HepG2 (cell line): ENCODE data around the gene NT5M. TPM values are rescaled to one million over a fixed set of nuclear protein-coding genes. Genes with fewer than 3 reads are reported as not detected.

Source experiments
- ATAC-seq: fragments of 200-7000 bp; cut with Tn5 transposase; 3 replicates; pipeline ENCODE4 v1.9.1; 2020; ENCODE audit warnings: mild to moderate bottlenecking, moderate library complexity
- BruUV-seq: library from RNA; stranded (reverse); fragments of 400-500 nt; replicated peaks from 2 replicates; lab custom pipeline; 2021; lab: Mats Ljungman, UMichigan
- CTCF ChIA-PET: fragments of 300-600 bp; formaldehyde crosslinking; extraction: SDS; loops from one replicate; lab custom pipeline; 2021; ENCODE audit warnings: low total read pairs, inconsistent platforms, low intra/inter-chr PET ratio; lab: Yijun Ruan, JAX
- POLR2A ChIA-PET: fragments of 350-600 bp; sonication (Branson Sonifier 250); formaldehyde crosslinking; loops from one replicate; lab custom pipeline; 2020; ENCODE audit warnings: antibody characterized with exemption, inconsistent platforms; lab: Yijun Ruan, JAX
- DNase-seq: peaks from one replicate; pipeline ENCODE4 v3.0.0-alpha.2; 2015; ENCODE audit warnings: low spot score
- FAIRE-seq: peaks from 3 replicates; lab custom pipeline; 2011; peaks lifted over from hg19 to GRCh38; lab: Jason Lieb, UNC
- H2AFZ ChIP-seq: one replicate; pipeline ENCODE4 v1.6.1; 2011; ENCODE audit warnings: low read length, inconsistent platforms
- H3K27ac ChIP-seq: fragments of 300-600 bp; 3 replicates; pipeline ENCODE4 v1.8.0; 2011; ENCODE audit warnings: mixed run types, mild to moderate bottlenecking, mixed read lengths, low read length, inconsistent platforms; ENCODE audit not compliant: insufficient read depth; ENCODE audit errors: extremely low read length
- H3K27me3 ChIP-seq, 2 experiments: fragments of 200-600 bp in 1 of 2; 2 replicates in 1 of 2; 3 replicates in 1 of 2; pipeline versions ENCODE4 v1.6.0 to v1.8.0; 2011; ENCODE audit warnings: low read length in 2 of 2, mild to moderate bottlenecking in 2 of 2, moderate library complexity in 2 of 2, inconsistent platforms in 1 of 2; ENCODE audit not compliant: insufficient read depth in 2 of 2, control insufficient read depth in 1 of 2
- H3K36me3 ChIP-seq, 2 experiments: fragments of 200-600 bp in 1 of 2; replicated peaks in 1 of 2; 2 replicates in 1 of 2; 3 replicates in 1 of 2; pipeline versions ENCODE4 v1.5.1 to v1.8.0; 2011; ENCODE audit warnings: low read length in 2 of 2, inconsistent platforms in 1 of 2; ENCODE audit not compliant: insufficient read depth in 2 of 2, control insufficient read depth in 1 of 2
- H3K4me1 ChIP-seq: 2 replicates; pipeline ENCODE4 v1.5.1; 2012; ENCODE audit warnings: low read length, inconsistent platforms; ENCODE audit not compliant: insufficient read depth
- H3K4me2 ChIP-seq: 2 replicates; pipeline ENCODE4 v1.6.0; 2011; ENCODE audit warnings: low read depth, low read length, inconsistent platforms
- H3K4me3 ChIP-seq, 3 experiments: fragments of 200-600 bp in 1 of 3; sonication (generic), shearing (Covaris generic) in 1 of 3; replicated peaks in 1 of 3; 2 replicates each; pipeline ENCODE4 v1.5.1; 2011 to 2016; ENCODE audit warnings: low read length in 3 of 3, inconsistent platforms in 2 of 3, low read depth in 2 of 3, mild to moderate bottlenecking in 2 of 3, control low read depth in 1 of 3, mixed read lengths in 1 of 3; ENCODE audit not compliant: insufficient read depth in 1 of 3
- H3K79me2 ChIP-seq: one replicate; pipeline ENCODE4 v1.6.1; 2011; ENCODE audit warnings: low read length, inconsistent platforms; ENCODE audit not compliant: insufficient read depth
- H3K9ac ChIP-seq: 2 replicates; pipeline ENCODE4 v1.6.0; 2011; ENCODE audit warnings: mild to moderate bottlenecking, low read depth, low read length, inconsistent platforms; ENCODE audit not compliant: insufficient read depth
- H3K9me3 ChIP-seq: 2 replicates; pipeline ENCODE4 v1.5.1; 2012; ENCODE audit warnings: mild to moderate bottlenecking, low read length
- H4K20me1 ChIP-seq: 2 replicates; pipeline ENCODE4 v1.6.0; 2011; ENCODE audit warnings: inconsistent platforms, mild to moderate bottlenecking, low read length, moderate library complexity; ENCODE audit not compliant: insufficient read depth
- BCL3 ChIP-seq: sonication (generic); formaldehyde crosslinking; IDR thresholded peaks from 2 replicates; pipeline ENCODE4 v1.5.1; 2020; ENCODE audit warnings: mild to moderate bottlenecking, missing genetic modification reagents, moderate library complexity
- CHCHD3 ChIP-seq: sonication (generic); formaldehyde crosslinking; IDR thresholded peaks from 2 replicates; pipeline ENCODE4 v1.8.0; 2022; ENCODE audit warnings: mild to moderate bottlenecking, missing genetic modification reagents, moderate library complexity
- IKZF4 ChIP-seq: sonication (generic); formaldehyde crosslinking; IDR thresholded peaks from 2 replicates; pipeline ENCODE4 v1.5.1; 2020; ENCODE audit warnings: borderline replicate concordance, mild to moderate bottlenecking, low read depth, missing genetic modification reagents; ENCODE audit errors: not compliant biosample characterization
- SOX5 ChIP-seq: IDR thresholded peaks from 2 replicates; pipeline ENCODE4 v1.6.1; 2016; ENCODE audit warnings: borderline replicate concordance
- SP140L ChIP-seq: sonication (generic); formaldehyde crosslinking; IDR thresholded peaks from 2 replicates; pipeline ENCODE4 v1.4.0; 2020; ENCODE audit warnings: missing genetic modification reagents, borderline replicate concordance
- ZNF431 ChIP-seq: sonication (generic); formaldehyde crosslinking; IDR thresholded peaks from 2 replicates; pipeline ENCODE4 v1.9.0; 2022; ENCODE audit warnings: missing genetic modification reagents, low read depth, mild to moderate bottlenecking, borderline replicate concordance
- WGBS: methylation state at CpG from one replicate; pipeline ENCODE4 v1.1.6; 2017; ENCODE audit warnings: low lambda C conversion rate; 5-methylcytosine and 5-hydroxymethylcytosine counted together
- in situ Hi-C: cut with HindIII; loops from 2 replicates; pipeline ENCODE4 v1.10.0; 2017; ENCODE audit warnings: low pct_unique_long_range_greater_than_20kb; ENCODE audit not compliant: extremely low pct_ligation_motif_present
- intact Hi-C: fragments of 100-400 bp; cut with micrococcal nuclease; formaldehyde crosslinking; loops from one replicate; pipeline ENCODE4 v1.10.0; 2022; ENCODE audit not compliant: unreplicated experiment
- polyA plus RNA-seq, 8 experiments: library from polyadenylated mRNA; depleted of rRNA in 3 of 8; stranded (reverse) in 7 of 8; unstranded in 1 of 8; fragments of >200 nt; fragmentation: Illumina TruSeq in 4 of 8; extraction: Trizol in 4 of 8; gene quantifications; 2 replicates each; pipeline versions ENCODE4 v1.2.1 to v1.2.3, GENCODE V29; 2011 to 2016; ENCODE audit warnings: low read depth in 4 of 8, missing spikeins in 1 of 8, mixed read lengths in 1 of 8; ENCODE audit not compliant: insufficient read depth in 1 of 8
- total RNA-seq, 5 experiments: library from RNA; depleted of rRNA; stranded (reverse); fragments of >200 nt; fragmentation: Illumina TruSeq; extraction: Trizol; gene quantifications; 2 replicates each; pipeline ENCODE4 v1.2.3, GENCODE V29; 2016; ENCODE audit warnings: low read depth in 1 of 5
- TF ChIP-seq, protein P1 (sequence below): sonication (generic); formaldehyde crosslinking; IDR thresholded peaks from 2 replicates; pipeline ENCODE4 v1.9.0; 2021; ENCODE audit warnings: missing genetic modification reagents, mild to moderate bottlenecking, borderline replicate concordance
- TF ChIP-seq, protein P2 (sequence below): sonication (generic); formaldehyde crosslinking; IDR thresholded peaks from 2 replicates; pipeline ENCODE4 v1.4.0; 2020; ENCODE audit warnings: mild to moderate bottlenecking, missing genetic modification reagents

The NT5M gene
- total and polyA plus RNA-seq, 2 of the 13 experiments (the other 11 are each of a cell fraction or from before 2014, with no cell fraction given), result 0.55 to 0.78 TPM

DNA sequence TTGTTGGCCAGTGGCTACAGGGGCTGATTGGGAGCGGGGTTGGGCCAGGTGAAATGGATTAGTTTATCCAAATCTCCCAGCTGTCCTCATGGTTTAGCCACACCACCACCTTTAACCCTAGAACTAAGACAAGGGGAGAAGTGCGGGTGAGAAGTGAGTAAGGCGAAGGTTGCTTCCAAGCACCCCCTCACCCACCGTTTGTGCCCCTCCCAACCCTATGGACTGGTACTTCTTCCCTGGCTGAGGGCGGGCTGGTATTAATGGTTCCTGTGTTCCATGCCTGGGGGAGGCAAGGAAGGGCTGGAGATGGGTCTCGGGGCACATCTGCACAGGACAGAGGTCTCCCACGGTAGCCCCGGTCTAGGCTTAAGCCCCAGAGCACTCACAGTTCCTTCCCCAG is 25.1 kb downstream of the NT5M start:
- no peaks in the 10 kb centered on the region; a peak in 1 of 5 replicates for H3K27me3 ChIP-seq
- DNase-seq (no peak), ATAC-seq (no peak), FAIRE-seq (no peak)
- intact Hi-C loops, result no loop called here
- H2AFZ ChIP-seq, result no peak overlapping the region
- H3K4me3 ChIP-seq, result no peak overlapping the region
- H3K27ac ChIP-seq, result no peak overlapping the region
- ChIA-PET POLR2A (no interaction called here), CTCF (no interaction called here)
- H3K4me1 ChIP-seq, result no peaks in the 10 kb centered on the region
- no peaks in the 10 kb centered on the region for H3K9me3 ChIP-seq
- H4K20me1 ChIP-seq, result no peaks in the 10 kb centered on the region
- no peak overlapping the region for H3K4me2 ChIP-seq
- no peaks in the 10 kb centered on the region for H3K36me3 ChIP-seq
- no TSS peak for BruUV-seq
- TF ChIP-seq ZNF431 (CRISPR knock-in tag), result no peak
- no peak for TF ChIP-seq BCL3 (CRISPR knock-in tag)
- TF ChIP-seq, all 625 proteins: peak for 0
- Histone ChIP-seq H3K9ac (no peak overlapping the region), H3K79me2 (no peaks in the 10 kb centered on the region)
- WGBS, result 43% methylated on average over 7 of the region's 8 CpGs
- in situ Hi-C loops, result no loop called here

- 53% methylated on average over 7 of the region's 7 CpGs for WGBS
- H3K36me3 ChIP-seq, result no peaks in the 10 kb centered on the region
- in situ Hi-C loops (no loop called here), intact Hi-C loops (no loop called here)
- H3K4me3 ChIP-seq, result no peak overlapping the region
- H3K79me2 ChIP-seq, result no peaks in the 10 kb centered on the region
- H3K9ac ChIP-seq, result no peak overlapping the region
- H3K27ac ChIP-seq, result no peak overlapping the region
- no peak for ATAC-seq
- no peak for TF ChIP-seq IKZF4
- TF ChIP-seq SOX5, result no peak
- no peak for TF ChIP-seq SP140L (CRISPR knock-in tag)
- TF ChIP-seq, protein P1, sequence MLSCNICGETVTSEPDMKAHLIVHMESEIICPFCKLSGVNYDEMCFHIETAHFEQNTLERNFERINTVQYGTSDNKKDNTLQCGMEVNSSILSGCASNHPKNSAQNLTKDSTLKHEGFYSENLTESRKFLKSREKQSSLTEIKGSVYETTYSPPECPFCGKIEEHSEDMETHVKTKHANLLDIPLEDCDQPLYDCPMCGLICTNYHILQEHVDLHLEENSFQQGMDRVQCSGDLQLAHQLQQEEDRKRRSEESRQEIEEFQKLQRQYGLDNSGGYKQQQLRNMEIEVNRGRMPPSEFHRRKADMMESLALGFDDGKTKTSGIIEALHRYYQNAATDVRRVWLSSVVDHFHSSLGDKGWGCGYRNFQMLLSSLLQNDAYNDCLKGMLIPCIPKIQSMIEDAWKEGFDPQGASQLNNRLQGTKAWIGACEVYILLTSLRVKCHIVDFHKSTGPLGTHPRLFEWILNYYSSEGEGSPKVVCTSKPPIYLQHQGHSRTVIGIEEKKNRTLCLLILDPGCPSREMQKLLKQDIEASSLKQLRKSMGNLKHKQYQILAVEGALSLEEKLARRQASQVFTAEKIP (CRISPR knock-in tag), result no peak
- TF ChIP-seq CHCHD3 (CRISPR knock-in tag), result no peak
- TF ChIP-seq, protein P2, sequence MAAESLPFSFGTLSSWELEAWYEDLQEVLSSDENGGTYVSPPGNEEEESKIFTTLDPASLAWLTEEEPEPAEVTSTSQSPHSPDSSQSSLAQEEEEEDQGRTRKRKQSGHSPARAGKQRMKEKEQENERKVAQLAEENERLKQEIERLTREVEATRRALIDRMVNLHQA, result no peak
- H4K20me1 ChIP-seq, result no peaks in the 10 kb centered on the region
- no peak overlapping the region for H3K4me2 ChIP-seq
- H3K4me1 ChIP-seq, result peaks cover 44% of the 10 kb centered on the region
- no peak overlapping the region for H2AFZ ChIP-seq
- no TSS peak for BruUV-seq
- FAIRE-seq, result no peak
- DNase-seq, result no peak
- no peaks in the 10 kb centered on the region for H3K9me3 ChIP-seq
- ChIA-PET POLR2A (no interaction called here), CTCF (no interaction called here)
- peaks cover 2 to 7% of the 10 kb centered on the region in 2 experiments; a peak in 3 of 5 replicates for H3K27me3 ChIP-seq
Measured at GRCh38 chr17:17341452-17341851, 38.3 kb downstream of the NT5M start.
